Keratinocyte (primary cell): Measurements from ENCODE around the gene MTMR11.

ENCODE experiments used
- EZH2 ChIP-seq: IDR thresholded peaks from one replicate; pipeline ENCODE4 v1.6.1; 2012; ENCODE audit warnings: inconsistent platforms, mild to moderate bottlenecking, low read length, moderate library complexity
- TF ChIP-seq, protein P1 (sequence below), 3 experiments: IDR thresholded peaks in 1 of 3; conservative IDR thresholded peaks in 1 of 3; optimal IDR thresholded peaks in 1 of 3; 2 replicates in 2 of 3; 3 replicates in 1 of 3; pipeline versions ENCODE3 to v1.5.1; 2011; ENCODE audit warnings: low read length in 3 of 3, mild to moderate bottlenecking in 3 of 3, moderate library complexity in 2 of 3, control low read depth in 1 of 3, inconsistent platforms in 1 of 3; ENCODE audit not compliant: insufficient read depth in 2 of 3; ENCODE audit errors: extremely low read depth in 1 of 3

GRCh38 chr1:149949911-149950310, 13.2 kb upstream of the MTMR11 start:
- TF ChIP-seq, protein P1, sequence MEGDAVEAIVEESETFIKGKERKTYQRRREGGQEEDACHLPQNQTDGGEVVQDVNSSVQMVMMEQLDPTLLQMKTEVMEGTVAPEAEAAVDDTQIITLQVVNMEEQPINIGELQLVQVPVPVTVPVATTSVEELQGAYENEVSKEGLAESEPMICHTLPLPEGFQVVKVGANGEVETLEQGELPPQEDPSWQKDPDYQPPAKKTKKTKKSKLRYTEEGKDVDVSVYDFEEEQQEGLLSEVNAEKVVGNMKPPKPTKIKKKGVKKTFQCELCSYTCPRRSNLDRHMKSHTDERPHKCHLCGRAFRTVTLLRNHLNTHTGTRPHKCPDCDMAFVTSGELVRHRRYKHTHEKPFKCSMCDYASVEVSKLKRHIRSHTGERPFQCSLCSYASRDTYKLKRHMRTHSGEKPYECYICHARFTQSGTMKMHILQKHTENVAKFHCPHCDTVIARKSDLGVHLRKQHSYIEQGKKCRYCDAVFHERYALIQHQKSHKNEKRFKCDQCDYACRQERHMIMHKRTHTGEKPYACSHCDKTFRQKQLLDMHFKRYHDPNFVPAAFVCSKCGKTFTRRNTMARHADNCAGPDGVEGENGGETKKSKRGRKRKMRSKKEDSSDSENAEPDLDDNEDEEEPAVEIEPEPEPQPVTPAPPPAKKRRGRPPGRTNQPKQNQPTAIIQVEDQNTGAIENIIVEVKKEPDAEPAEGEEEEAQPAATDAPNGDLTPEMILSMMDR (optimal IDR thresholded peaks at IDR 0.05 in 1 of 3, IDR thresholded peaks at IDR 0.05 in 1 of 3, conservative IDR thresholded peaks at IDR 0.05 in 1 of 3; ENCODE audit: extremely low read depth in 1 of 3, insufficient read depth in 2 of 3, low read length in 3 of 3) = no peak
- TF ChIP-seq EZH2 = no peak
